Measurements from ENCODE around the gene CCDC177.

The CCDC177 gene

DNA sequence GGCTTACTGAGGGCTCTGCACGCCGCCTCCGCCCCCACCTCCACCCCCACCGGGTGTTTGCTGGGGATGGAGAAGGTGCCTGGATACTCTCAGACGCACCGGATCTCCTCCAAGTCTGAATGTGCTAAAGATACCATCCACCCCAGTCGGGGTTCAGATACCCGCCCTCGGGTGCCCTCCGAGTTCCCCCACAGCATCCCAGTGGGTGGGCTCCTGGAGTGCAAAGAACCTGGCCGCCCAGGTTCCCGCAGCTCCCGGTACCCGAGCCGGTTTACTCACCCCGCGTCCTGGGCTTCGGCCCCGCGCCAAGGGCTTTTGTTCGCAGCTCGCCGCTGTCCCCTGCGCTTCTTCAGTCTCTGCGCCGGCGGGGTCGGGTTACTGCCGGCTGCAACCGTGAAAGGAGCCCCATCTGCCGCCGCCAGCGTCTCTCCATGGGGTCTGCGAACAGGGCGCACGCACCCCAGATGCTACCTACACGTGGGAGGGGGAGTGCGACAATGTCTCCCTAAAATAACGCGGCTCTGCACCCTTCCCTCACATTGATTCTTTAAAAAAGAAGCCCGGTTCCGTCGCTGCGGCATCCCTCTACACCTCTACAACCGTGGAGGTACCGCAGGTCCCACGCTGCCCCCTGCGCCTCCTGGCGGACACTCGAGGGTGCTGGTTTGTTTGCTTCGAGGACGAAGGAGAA, at the start of gene CCDC177:
Gene CCDC177, minus strand, starts transcription at position 609 of the 691 bp plus-strand sequence. CDS start 1,249 bp downstream, outside the sequence.
- DNase-seq: peak; percentile 78

- DNase-seq: no peak
Measured at GRCh38 chr14:69624136-69624535, 49.5 kb upstream of the CCDC177 start.

DNA sequence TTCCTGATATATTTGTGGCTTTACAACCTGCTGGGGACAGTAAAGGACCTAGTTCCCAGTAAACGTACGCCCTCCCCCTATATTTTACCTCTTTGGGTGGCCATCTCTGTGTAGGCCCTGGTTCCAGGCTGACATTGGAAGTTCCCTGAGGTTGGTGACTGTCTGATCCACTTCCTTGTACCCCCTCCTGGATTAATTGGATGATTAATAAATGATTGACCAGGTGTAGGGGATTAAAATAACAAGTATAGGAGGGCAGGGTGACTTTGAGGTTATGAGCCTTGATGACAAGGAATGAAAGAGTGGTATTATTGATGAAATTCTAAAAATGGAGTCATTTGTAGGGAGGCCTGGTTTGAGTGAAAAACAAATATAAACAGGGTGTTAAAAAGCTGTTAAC, 46.3 kb upstream of the CCDC177 start:
- DNase-seq: no peak

- peak; percentile 46 for DNase-seq
Measured at GRCh38 chr14:69620211-69620611, 45.5 kb upstream of the CCDC177 start.

- DNase-seq: no peak
Measured at GRCh38 chr14:69619012-69619411, 44.3 kb upstream of the CCDC177 start.

DNA sequence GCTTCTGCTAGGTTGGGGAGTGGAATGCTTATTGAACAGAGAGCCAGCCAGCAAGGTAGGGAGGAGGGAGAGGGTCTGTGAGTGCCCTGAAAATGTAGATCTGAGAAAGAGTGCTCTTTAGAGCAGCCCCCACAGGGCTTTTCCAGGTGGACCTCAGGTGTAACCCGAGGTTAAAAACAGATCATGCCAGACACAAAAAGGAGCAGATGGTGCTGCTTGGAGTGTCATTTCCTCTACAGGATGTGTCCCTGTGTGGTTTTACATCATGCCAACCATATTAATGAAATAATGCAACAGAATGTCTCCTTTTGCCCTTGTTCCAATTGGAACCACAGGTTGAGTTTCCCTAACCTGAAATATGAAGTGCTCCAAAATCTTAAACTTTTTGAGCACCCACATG, 43.1 kb upstream of the CCDC177 start:
- no peak for DNase-seq

GRCh38 chr14:69616408-69616773, 41.7 kb upstream of the CCDC177 start:
- no peak for DNase-seq

- peak; percentile 79 for DNase-seq
Measured at GRCh38 chr14:69615496-69616407, 41.1 kb upstream of the CCDC177 start.

DNA sequence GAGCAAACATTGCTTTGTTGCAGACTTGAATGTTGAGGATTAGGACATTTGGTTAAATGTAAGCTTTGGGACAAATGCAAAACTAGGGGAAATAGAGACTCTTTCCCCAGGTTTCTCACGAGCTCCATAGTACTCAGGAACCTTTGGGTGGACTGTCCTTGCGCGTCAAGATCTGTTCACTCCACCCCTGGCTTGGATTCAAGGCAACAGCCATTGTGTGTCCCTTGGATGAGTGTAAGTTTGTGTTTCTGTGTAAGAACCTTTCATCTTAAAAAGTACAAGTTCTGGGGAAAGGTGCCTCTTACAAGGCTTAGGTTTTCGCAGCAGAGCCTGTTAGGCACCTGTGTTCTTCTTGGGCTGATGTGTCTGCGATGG, 40.4 kb upstream of the CCDC177 start:
- no peak for DNase-seq

GRCh38 chr14:69614592-69614991, 39.9 kb upstream of the CCDC177 start:
- peak; percentile 53 for DNase-seq

DNA sequence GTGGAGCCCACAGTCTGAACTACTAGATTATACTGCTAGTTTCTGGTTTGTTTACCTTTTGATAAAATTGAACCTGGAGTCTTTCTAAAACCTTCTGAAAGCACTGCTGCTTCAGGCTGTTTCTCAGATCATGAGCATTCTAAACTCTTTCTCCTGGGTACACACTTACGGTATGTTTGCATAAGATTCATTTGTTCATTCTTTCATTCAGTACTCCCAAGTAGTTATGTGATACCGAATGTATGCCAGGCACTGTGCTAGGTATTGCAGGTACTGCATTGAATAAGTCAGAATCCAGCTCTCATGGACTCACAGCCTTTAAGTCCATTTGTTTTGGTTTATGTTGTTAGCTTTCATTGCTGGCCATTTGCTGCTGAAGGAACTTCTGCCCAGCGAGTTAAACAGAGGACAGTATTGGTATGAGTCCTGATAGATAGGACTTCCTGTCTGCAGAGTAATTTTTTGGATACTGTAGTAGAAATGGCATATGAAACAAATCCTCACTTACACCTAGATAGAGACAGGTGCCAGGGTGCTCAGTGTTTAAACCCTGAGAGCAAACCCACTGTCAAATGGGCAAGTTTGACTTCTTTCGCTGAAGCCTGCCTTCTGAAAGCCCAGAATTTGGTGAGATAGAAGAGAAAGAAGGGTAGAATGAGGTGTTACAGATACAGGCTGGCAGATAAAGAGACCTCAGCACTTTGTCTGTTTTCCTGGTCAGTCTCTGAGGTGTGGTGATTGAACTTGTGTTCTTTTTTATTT, 38.8 kb upstream of the CCDC177 start:
- DNase-seq: no peak

- no peak for DNase-seq
Measured at GRCh38 chr14:69612783-69613130, 38.1 kb upstream of the CCDC177 start.

DNA sequence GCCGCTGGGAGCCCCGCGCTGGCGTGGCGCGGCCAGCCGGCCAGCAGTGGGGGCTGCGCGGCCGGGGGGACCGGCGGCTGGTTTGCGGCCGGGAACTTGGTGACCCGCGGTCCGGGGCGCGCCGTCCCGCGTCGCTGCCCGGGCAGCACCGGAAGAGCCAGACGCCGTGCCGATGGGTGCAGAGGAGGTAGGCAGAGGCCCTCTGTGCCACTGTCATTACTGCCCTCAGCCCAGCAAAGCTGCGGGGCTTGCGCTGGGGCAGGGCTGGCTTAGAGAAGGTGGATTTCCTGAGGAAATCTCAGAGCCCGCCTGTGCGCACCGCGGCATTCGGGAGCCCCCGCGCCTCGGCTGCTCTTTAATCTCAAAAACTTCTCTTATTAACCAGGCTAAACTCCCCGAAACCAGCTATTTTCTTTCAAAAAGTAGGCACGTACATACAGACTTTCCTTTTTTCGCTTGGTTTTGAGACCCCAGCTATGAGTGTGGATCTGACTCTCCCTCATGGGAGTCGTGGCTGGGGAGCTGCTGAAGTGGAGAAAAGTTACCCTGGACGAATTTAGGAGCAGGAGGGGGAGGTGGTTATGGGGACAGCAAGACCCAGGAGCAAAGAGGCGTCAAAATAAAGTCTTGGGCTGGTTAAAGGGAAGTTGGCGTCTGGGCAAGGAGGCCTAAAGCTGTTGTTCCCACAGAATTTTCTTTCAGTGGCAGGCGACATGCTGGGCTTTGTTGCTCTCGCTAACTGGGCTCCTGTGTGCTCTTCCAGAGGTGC, 37.5 kb upstream of the CCDC177 start:
- peak; percentile 54 for DNase-seq

- DNase-seq: peak; percentile 94
Measured at GRCh38 chr14:69611172-69612013, 36.7 kb upstream of the CCDC177 start, which contains the start of gene SUSD6. SUSD6 (plus strand) TSS chr14:69611596; CDS start chr14:69658593, 46,997 bp downstream.

- DNase-seq: no peak
Measured at GRCh38 chr14:69610874-69611171, 36.2 kb upstream of the CCDC177 start.

DNA sequence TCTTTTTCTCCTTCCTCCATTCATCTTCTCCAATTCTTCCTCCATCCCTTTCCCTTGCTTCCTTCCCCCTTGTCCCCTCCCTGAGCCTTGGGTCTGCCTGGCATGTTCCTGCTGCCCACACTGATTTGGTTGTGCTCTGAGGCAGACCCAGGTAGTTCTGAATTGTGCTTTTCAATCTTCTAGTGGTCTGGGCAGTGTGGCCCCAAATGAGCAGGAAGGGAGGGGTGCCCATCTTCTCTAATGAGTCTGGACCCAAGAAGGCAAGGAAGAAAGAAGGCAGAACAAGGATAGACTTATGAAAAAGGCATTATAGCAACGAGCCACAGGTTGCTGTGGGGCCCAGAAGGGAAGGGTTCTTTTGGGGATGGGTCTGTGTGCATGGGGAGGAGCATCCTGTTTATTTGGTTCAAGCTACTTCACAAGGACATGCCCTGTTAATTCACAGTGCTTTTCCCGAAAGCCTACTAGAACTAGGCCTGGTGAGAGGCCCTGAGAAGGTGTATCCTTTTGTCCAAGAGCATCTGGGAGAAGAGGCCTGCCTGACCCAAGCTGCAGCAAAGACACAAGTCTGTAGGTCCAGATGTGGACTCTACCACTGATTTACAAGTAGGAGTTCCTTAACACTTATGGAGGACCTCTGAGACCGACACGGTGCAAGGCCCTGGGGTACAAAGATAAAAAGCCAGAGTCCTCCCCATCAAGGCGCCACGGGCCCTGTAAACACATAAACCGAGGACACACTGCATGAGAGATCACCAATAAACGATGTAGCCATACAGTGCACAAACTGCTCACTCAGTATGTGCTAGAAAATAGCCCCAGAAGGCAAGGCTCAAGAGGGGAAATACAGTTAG, 35.6 kb upstream of the CCDC177 start:
- no peak for DNase-seq

- DNase-seq: no peak
Measured at GRCh38 chr14:69606258-69607184, 31.9 kb upstream of the CCDC177 start.

GRCh38 chr14:69605738-69606137, 31.1 kb upstream of the CCDC177 start:
- DNase-seq: no peak

- no peak for DNase-seq
Measured at GRCh38 chr14:69600304-69600891, 25.7 kb upstream of the CCDC177 start.

Data from activated CD4-positive, alpha-beta T cell treated with anti-CD3 and anti-CD28 coated beads, Interleukin-2, Interleukin-6, amounts not matched to agents 100 ng/mL and 50 ng/mL, durations not matched to agents 16 hours and 8 hours (primary cell).